Measurements from ENCODE around the gene ITGA6.

DNA sequence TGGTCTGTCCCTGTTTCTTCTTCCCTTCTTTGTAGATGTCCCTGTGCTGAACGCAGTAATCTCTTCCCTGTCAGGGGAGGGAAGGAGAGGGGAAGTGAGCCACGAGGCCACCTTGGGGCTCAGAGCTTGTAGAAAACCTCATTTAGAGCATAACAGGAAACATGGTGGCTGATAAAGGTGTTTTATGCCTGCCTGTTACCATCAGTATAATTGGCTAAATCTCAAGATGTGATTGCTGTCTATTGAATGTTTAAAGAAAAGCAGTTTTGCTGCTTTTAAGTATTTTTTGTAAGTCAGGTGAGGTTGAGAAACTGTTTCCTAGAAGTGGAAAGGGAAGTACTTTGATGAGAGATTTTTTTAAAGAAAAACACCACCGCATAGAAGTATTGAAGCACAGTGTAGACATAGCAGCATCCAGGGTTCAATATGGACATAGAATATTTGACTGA lies 68.8 kb downstream of the ITGA6 start:
- TF ChIP-seq, protein P1, sequence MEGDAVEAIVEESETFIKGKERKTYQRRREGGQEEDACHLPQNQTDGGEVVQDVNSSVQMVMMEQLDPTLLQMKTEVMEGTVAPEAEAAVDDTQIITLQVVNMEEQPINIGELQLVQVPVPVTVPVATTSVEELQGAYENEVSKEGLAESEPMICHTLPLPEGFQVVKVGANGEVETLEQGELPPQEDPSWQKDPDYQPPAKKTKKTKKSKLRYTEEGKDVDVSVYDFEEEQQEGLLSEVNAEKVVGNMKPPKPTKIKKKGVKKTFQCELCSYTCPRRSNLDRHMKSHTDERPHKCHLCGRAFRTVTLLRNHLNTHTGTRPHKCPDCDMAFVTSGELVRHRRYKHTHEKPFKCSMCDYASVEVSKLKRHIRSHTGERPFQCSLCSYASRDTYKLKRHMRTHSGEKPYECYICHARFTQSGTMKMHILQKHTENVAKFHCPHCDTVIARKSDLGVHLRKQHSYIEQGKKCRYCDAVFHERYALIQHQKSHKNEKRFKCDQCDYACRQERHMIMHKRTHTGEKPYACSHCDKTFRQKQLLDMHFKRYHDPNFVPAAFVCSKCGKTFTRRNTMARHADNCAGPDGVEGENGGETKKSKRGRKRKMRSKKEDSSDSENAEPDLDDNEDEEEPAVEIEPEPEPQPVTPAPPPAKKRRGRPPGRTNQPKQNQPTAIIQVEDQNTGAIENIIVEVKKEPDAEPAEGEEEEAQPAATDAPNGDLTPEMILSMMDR (IDR thresholded peaks at IDR 0.05) = no peak
- no peak for TF ChIP-seq RNF2 (IDR thresholded peaks at IDR 0.05; ENCODE audit: borderline replicate concordance, low read depth)
- TF ChIP-seq MAZ (IDR thresholded peaks at IDR 0.05; ENCODE audit: borderline replicate concordance, low read depth, low read length) = no peak
- TF ChIP-seq NR3C1 (IDR thresholded peaks at IDR 0.05) = no peak
- TF ChIP-seq, protein P2, sequence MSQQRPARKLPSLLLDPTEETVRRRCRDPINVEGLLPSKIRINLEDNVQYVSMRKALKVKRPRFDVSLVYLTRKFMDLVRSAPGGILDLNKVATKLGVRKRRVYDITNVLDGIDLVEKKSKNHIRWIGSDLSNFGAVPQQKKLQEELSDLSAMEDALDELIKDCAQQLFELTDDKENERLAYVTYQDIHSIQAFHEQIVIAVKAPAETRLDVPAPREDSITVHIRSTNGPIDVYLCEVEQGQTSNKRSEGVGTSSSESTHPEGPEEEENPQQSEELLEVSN (IDR thresholded peaks at IDR 0.05; ENCODE audit: borderline replicate concordance, low read depth) = no peak
- TF ChIP-seq POLR2A (IDR thresholded peaks at IDR 0.05; ENCODE audit: low read length) = no peak
- TF ChIP-seq, protein P3, sequence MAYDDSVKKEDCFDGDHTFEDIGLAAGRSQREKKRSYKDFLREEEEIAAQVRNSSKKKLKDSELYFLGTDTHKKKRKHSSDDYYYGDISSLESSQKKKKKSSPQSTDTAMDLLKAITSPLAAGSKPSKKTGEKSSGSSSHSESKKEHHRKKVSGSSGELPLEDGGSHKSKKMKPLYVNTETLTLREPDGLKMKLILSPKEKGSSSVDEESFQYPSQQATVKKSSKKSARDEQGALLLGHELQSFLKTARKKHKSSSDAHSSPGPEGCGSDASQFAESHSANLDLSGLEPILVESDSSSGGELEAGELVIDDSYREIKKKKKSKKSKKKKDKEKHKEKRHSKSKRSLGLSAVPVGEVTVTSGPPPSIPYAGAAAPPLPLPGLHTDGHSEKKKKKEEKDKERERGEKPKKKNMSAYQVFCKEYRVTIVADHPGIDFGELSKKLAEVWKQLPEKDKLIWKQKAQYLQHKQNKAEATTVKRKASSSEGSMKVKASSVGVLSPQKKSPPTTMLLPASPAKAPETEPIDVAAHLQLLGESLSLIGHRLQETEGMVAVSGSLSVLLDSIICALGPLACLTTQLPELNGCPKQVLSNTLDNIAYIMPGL (CRISPR knock-in tag; IDR thresholded peaks at IDR 0.05; ENCODE audit: borderline replicate concordance) = no peak
- TF ChIP-seq, protein P4, sequence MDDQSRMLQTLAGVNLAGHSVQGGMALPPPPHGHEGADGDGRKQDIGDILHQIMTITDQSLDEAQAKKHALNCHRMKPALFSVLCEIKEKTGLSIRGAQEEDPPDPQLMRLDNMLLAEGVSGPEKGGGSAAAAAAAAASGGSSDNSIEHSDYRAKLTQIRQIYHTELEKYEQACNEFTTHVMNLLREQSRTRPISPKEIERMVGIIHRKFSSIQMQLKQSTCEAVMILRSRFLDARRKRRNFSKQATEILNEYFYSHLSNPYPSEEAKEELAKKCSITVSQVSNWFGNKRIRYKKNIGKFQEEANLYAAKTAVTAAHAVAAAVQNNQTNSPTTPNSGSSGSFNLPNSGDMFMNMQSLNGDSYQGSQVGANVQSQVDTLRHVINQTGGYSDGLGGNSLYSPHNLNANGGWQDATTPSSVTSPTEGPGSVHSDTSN (IDR thresholded peaks at IDR 0.05) = no peak
- no peak for TF ChIP-seq HOXB13 (CRISPR knock-in tag; IDR thresholded peaks at IDR 0.05; ENCODE audit: low read depth)
- TF ChIP-seq HDAC2 (IDR thresholded peaks at IDR 0.05) = no peak
- no peak for TF ChIP-seq RAD21 (conservative IDR thresholded peaks at IDR 0.05 in 1 of 2, IDR thresholded peaks at IDR 0.05 in 1 of 2)
- TF ChIP-seq, protein P5, sequence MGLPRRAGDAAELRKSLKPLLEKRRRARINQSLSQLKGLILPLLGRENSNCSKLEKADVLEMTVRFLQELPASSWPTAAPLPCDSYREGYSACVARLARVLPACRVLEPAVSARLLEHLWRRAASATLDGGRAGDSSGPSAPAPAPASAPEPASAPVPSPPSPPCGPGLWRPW (IDR thresholded peaks at IDR 0.05) = no peak
- no peak for TF ChIP-seq EP300 (IDR thresholded peaks at IDR 0.05)
- TF ChIP-seq NFE2L2 (conservative IDR thresholded peaks at IDR 0.05; ENCODE audit: low read length) = no peak

Data from A549 (cell line).